Glutamatergic neuron (in vitro differentiated cells): ENCODE results near the gene PIK3C2G. TPM values are rescaled to one million over a fixed set of nuclear protein-coding genes. Genes with fewer than 3 reads are reported as not detected.
"Not testable (repeated sequence)": the region's sequence is repeated elsewhere in the genome, so short reads cannot be mapped to it uniquely, and the experiment has no call there.

Experiments used
- DNase-seq: peaks from one replicate; pipeline ENCODE4 v3.0.0; 2022
- H3K27ac Mint-ChIP-seq: one replicate; pipeline ENCODE4 v1.8.0; 2020; ENCODE audit warnings: mild to moderate bottlenecking, mixed read lengths, inconsistent platforms; ENCODE audit not compliant: unreplicated experiment
- H3K27me3 Mint-ChIP-seq: one replicate; pipeline ENCODE4 v1.8.0; 2020; ENCODE audit warnings: mild to moderate bottlenecking, moderate library complexity, mixed read lengths, inconsistent platforms; ENCODE audit not compliant: unreplicated experiment
- H3K36me3 Mint-ChIP-seq: one replicate; pipeline ENCODE4 v1.8.0; 2020; ENCODE audit warnings: mild to moderate bottlenecking, mixed read lengths, inconsistent platforms; ENCODE audit not compliant: unreplicated experiment
- H3K4me1 Mint-ChIP-seq: one replicate; pipeline ENCODE4 v1.8.0; 2020; ENCODE audit warnings: mild to moderate bottlenecking, low read depth, mixed read lengths, inconsistent platforms; ENCODE audit not compliant: unreplicated experiment
- H3K4me3 Mint-ChIP-seq: one replicate; pipeline ENCODE4 v1.8.0; 2020; ENCODE audit warnings: mild to moderate bottlenecking, mixed read lengths, inconsistent platforms; ENCODE audit not compliant: unreplicated experiment
- H3K9me3 Mint-ChIP-seq: one replicate; pipeline ENCODE4 v1.8.0; 2020; ENCODE audit warnings: mild to moderate bottlenecking, moderate library complexity, mixed read lengths, inconsistent platforms; ENCODE audit not compliant: unreplicated experiment
- total RNA-seq: library from RNA; stranded (reverse); fragmentation: NEBNext Ultra II Directional; extraction: Animal tissue kit (Norgen Biotek cat#: 25700); gene quantifications from one replicate; pipeline ENCODE4 v1.2.1, GENCODE V29; 2021; ENCODE audit not compliant: unreplicated experiment
- TF ChIP-seq, protein P1 (sequence below): fragments of 200-600 bp; sonication (generic); IDR thresholded peaks from one replicate; pipeline ENCODE4 v1.5.0; 2021; ENCODE audit not compliant: partially characterized antibody, unreplicated experiment

PIK3C2G gene
- total RNA-seq, 1 donor from 2014 or later = not detected

DNA sequence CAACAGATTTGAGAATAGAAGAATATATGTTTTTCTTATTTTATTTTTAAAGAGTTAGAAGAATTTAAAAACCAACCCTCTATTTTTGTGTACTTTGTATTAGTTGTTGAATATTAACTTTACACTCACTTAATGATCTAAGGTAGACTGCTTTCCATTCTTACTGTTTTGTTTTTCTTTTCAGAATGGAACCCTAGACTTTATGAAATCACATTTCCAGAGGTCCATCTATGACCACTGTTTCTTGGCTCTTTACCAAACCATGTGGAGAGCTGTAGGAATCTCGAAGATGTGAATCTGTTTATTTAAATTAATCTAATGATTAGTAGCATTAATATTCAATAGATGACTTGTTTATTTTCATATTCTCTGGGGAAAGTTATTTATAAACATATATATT, 7.2 kb upstream of the PIK3C2G start:
- Mint-ChIP-seq H3K9me3 (peaks cover 2% of the 10 kb centered on the region), H3K27ac (no peak overlapping the region), H3K36me3 (no peaks in the 10 kb centered on the region), H3K4me3 (no peak overlapping the region), H3K4me1 (peaks cover 23% of the 10 kb centered on the region), H3K27me3 (peaks cover 4% of the 10 kb centered on the region)
- no peak for DNase-seq
- TF ChIP-seq, protein P1, sequence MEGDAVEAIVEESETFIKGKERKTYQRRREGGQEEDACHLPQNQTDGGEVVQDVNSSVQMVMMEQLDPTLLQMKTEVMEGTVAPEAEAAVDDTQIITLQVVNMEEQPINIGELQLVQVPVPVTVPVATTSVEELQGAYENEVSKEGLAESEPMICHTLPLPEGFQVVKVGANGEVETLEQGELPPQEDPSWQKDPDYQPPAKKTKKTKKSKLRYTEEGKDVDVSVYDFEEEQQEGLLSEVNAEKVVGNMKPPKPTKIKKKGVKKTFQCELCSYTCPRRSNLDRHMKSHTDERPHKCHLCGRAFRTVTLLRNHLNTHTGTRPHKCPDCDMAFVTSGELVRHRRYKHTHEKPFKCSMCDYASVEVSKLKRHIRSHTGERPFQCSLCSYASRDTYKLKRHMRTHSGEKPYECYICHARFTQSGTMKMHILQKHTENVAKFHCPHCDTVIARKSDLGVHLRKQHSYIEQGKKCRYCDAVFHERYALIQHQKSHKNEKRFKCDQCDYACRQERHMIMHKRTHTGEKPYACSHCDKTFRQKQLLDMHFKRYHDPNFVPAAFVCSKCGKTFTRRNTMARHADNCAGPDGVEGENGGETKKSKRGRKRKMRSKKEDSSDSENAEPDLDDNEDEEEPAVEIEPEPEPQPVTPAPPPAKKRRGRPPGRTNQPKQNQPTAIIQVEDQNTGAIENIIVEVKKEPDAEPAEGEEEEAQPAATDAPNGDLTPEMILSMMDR = no peak

DNA sequence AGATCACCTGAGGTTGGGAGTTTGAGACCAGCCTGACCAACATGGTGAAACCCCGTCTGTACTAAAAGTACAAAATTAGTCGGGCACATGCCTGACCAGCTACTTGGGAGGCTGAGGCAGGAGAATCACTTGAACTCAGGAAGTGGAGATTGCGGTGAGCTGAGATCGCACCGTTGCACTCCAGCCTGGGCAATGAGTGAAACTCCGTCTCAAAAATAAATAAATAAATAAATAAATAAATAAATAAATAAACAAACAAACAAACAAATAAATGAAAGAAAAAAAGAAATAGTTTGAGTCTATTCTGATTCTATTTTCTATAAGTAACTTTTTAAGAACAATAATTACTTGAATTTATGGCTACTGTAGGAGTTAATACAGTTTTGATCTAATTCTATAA, 6.3 kb upstream of the PIK3C2G start:
- not testable (repeated sequence) for DNase-seq

DNA sequence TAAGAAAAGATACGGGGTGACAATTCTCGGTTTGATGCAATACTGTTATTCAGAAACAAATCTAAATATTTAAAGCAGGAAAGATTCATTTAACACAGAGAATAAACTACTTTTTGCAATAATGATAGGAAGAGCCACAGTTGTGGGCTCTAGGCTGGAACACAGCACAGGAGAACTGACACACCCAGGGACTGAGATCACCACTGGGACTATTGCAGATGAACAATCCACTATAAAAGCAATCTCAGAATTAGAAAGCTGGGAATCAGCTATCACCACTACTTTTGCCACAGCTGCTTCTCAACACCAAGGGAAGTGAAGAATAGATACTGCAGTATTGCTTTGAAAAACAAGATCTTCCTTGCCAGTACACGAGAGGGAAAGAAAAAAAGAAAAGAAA, 4.1 kb upstream of the PIK3C2G start:
- no peaks in the 10 kb centered on the region for H3K9me3 Mint-ChIP-seq
- no peak overlapping the region for H3K4me3 Mint-ChIP-seq
- H3K4me1 Mint-ChIP-seq = peaks cover 22% of the 10 kb centered on the region
- no peak for DNase-seq
- TF ChIP-seq, protein P1 = no peak
- H3K27me3 Mint-ChIP-seq = no peaks in the 10 kb centered on the region
- no peaks in the 10 kb centered on the region for H3K36me3 Mint-ChIP-seq
- H3K27ac Mint-ChIP-seq = no peak overlapping the region

More for the DNA sequence above, 6.3 kb upstream of the PIK3C2G start:
- not testable (repeated sequence) for H3K27ac Mint-ChIP-seq, H3K4me3 Mint-ChIP-seq, H3K9me3 Mint-ChIP-seq, H3K27me3 Mint-ChIP-seq, H3K36me3 Mint-ChIP-seq
- H3K4me1 Mint-ChIP-seq = peaks cover 21% of the 10 kb centered on the region

DNA sequence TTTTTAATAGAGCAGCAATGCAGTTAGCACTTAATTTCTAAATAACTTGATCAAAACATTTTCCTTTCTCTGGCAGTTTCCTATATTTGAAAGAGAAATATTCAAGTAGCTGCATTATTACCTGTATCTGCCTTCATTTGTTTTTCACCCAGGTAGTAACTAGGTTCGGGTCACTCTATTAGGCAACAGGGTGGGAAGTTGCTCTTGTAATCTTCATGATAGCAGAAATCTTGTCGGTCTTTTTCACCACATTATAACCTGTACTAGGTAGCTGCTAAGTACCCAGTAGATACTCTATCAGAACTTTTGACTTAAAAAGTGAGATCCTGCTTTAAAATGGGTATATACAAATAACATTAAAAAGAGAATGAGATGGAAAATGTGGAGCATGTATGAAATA, 2.4 kb upstream of the PIK3C2G start:
- Mint-ChIP-seq H3K4me1 (peaks cover 16% of the 10 kb centered on the region), H3K36me3 (no peaks in the 10 kb centered on the region), H3K27me3 (no peaks in the 10 kb centered on the region), H3K27ac (no peak overlapping the region), H3K4me3 (no peak overlapping the region), H3K9me3 (no peaks in the 10 kb centered on the region)
- no peak for DNase-seq
- TF ChIP-seq, protein P1 = no peak

DNA sequence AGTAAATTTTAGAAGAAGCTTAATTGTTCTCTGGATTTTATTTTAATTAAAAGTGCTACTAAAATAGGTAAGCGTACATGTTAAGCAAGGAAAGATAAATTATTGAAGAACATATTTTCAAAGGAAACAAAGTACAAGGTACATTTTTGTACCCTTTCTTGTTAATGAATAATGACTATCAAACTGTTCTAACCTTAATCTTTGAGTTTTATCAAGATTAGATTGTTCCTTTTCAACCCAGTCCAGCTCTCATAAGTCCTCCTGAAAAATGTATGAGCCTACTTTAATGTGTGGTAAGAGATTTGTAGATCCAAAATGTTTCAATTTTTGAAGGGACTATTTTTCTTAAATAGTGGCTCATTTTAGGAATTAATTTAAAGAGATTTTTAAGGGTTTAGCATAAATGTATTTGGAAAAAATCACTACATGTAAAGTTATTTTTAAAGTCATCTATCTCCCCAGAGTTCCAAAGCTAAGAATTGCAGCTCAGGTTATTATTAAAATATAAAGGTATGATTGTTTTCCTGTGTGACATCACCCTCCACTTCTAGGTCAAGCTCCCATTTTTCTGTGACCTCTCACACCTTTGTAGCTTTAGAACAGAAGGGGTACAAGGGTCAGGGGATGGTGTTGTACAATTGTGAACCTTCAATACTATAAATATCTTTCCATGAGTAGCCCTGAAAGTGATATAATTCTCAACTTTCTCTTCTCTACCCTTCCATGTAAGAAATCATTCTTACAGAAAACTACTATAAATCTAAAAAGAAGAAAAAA, 1.2 kb upstream of the PIK3C2G start:
- Mint-ChIP-seq H3K36me3 (no peaks in the 10 kb centered on the region), H3K27me3 (no peaks in the 10 kb centered on the region), H3K9me3 (no peaks in the 10 kb centered on the region), H3K4me3 (no peak overlapping the region), H3K4me1 (peaks cover 16% of the 10 kb centered on the region), H3K27ac (no peak overlapping the region)
- TF ChIP-seq, protein P1 = no peak
- DNase-seq = no peak
